ENCODE data around the gene TOR4A.

The TOR4A gene

GRCh38 chr9:137303893-137304382 lies 26.4 kb downstream of the TOR4A start:
- no peak overlapping the region for H3K9ac ChIP-seq
- H3K79me2 ChIP-seq: no peaks in the 10 kb centered on the region
- no peak for TF ChIP-seq CTCF (IDR thresholded peaks at IDR 0.05)
- H3K4me2 ChIP-seq (ENCODE audit: low read length): no peak overlapping the region
- H3K4me1 ChIP-seq: no peaks in the 10 kb centered on the region
- no peak overlapping the region for H3K4me3 ChIP-seq (ENCODE audit: low read depth, low read length)
- no peaks in the 10 kb centered on the region for H3K9me3 ChIP-seq (ENCODE audit: control insufficient read depth, low read length)
- H3K27me3 ChIP-seq (ENCODE audit: control insufficient read depth, insufficient read depth, low read length): no peaks in the 10 kb centered on the region
- no peak overlapping the region for H3K27ac ChIP-seq
- H3K36me3 ChIP-seq (ENCODE audit: control insufficient read depth, insufficient read depth, low read length): no peaks in the 10 kb centered on the region
- no peak overlapping the region for H2AFZ ChIP-seq

- H3K27ac ChIP-seq: peak overlapping the region; percentile 60
- no peak overlapping the region for H3K9ac ChIP-seq
- H3K4me2 ChIP-seq (ENCODE audit: low read length): peak overlapping the region; percentile 69
- H3K9me3 ChIP-seq (ENCODE audit: control insufficient read depth, low read length): no peaks in the 10 kb centered on the region
- no peaks in the 10 kb centered on the region for H3K4me1 ChIP-seq
- no peaks in the 10 kb centered on the region for H3K36me3 ChIP-seq (ENCODE audit: control insufficient read depth, insufficient read depth, low read length)
- TF ChIP-seq CTCF (IDR thresholded peaks at IDR 0.05): no peak
- no peaks in the 10 kb centered on the region for H3K27me3 ChIP-seq (ENCODE audit: control insufficient read depth, insufficient read depth, low read length)
- no peak overlapping the region for H3K4me3 ChIP-seq (ENCODE audit: low read depth, low read length)
- no peaks in the 10 kb centered on the region for H3K79me2 ChIP-seq
- no peak overlapping the region for H2AFZ ChIP-seq
Measured at GRCh38 chr9:137304383-137305059, 27.0 kb downstream of the TOR4A start.

- H3K4me3 ChIP-seq (ENCODE audit: low read depth, low read length): no peak overlapping the region
- no peak for TF ChIP-seq CTCF (IDR thresholded peaks at IDR 0.05)
- no peak overlapping the region for H3K9ac ChIP-seq
Measured at GRCh38 chr9:137305060-137305797, 27.7 kb downstream of the TOR4A start.

GRCh38 chr9:137305798-137306065 lies 28.2 kb downstream of the TOR4A start:
- Histone ChIP-seq H2AFZ (no peak overlapping the region), H3K9ac (no peak overlapping the region), H3K9me3 (ENCODE audit: control insufficient read depth, low read length) (no peaks in the 10 kb centered on the region), H3K27ac (peak overlapping the region; percentile 60), H3K36me3 (ENCODE audit: control insufficient read depth, insufficient read depth, low read length) (no peaks in the 10 kb centered on the region), H3K4me1 (no peaks in the 10 kb centered on the region), H3K27me3 (ENCODE audit: control insufficient read depth, insufficient read depth, low read length) (no peaks in the 10 kb centered on the region), H3K4me2 (ENCODE audit: low read length) (peak overlapping the region; percentile 69), H3K79me2 (no peaks in the 10 kb centered on the region), H3K4me3 (ENCODE audit: low read depth, low read length) (no peak overlapping the region)
- TF ChIP-seq CTCF (IDR thresholded peaks at IDR 0.05): no peak

More at GRCh38 chr9:137305060-137305797, 27.7 kb downstream of the TOR4A start:
- Histone ChIP-seq H2AFZ (no peak overlapping the region), H3K79me2 (no peaks in the 10 kb centered on the region), H3K4me1 (no peaks in the 10 kb centered on the region), H3K4me2 (ENCODE audit: low read length) (peak overlapping the region; percentile 69), H3K36me3 (ENCODE audit: control insufficient read depth, insufficient read depth, low read length) (no peaks in the 10 kb centered on the region), H3K27me3 (ENCODE audit: control insufficient read depth, insufficient read depth, low read length) (no peaks in the 10 kb centered on the region), H3K27ac (peak overlapping the region; percentile 60), H3K9me3 (ENCODE audit: control insufficient read depth, low read length) (no peaks in the 10 kb centered on the region)
